GM19328 (cell line): Measurements from ENCODE around the gene PRSS12.

Experiments used
- ATAC-seq: cut with Tn5 transposase; IDR thresholded peaks from one replicate; pipeline ENCODE4 v1.9.1; 2021; ENCODE audit warnings: mild to moderate bottlenecking, moderate library complexity; ENCODE audit not compliant: unreplicated experiment

PRSS12 gene

GRCh38 chr4:118360106-118360505 is 7.3 kb upstream of the PRSS12 start:
- no peak for ATAC-seq

GRCh38 chr4:118357601-118358000 is 4.8 kb upstream of the PRSS12 start:
- no peak for ATAC-seq

- no peak for ATAC-seq
Observed at GRCh38 chr4:118356731-118357130, 3.9 kb upstream of the PRSS12 start.

- no peak for ATAC-seq
Observed at GRCh38 chr4:118356111-118356510, 3.3 kb upstream of the PRSS12 start.

GRCh38 chr4:118354913-118355312 is 2.1 kb upstream of the PRSS12 start:
- ATAC-seq, result no peak

GRCh38 chr4:118353534-118354030 is 779 bp upstream of the PRSS12 start:
- ATAC-seq, result no peak

GRCh38 chr4:118351851-118352827 is 664 bp downstream of the PRSS12 start:
- ATAC-seq, result peak; percentile 10

- ATAC-seq, result no peak
Observed at GRCh38 chr4:118350961-118351360, 1.8 kb downstream of the PRSS12 start.

GRCh38 chr4:118348886-118349285 is 3.9 kb downstream of the PRSS12 start:
- ATAC-seq, result no peak

- no peak for ATAC-seq
Observed at GRCh38 chr4:118346495-118346894, 6.3 kb downstream of the PRSS12 start.

- no peak for ATAC-seq
Observed at GRCh38 chr4:118345813-118346212, 7.0 kb downstream of the PRSS12 start.

- ATAC-seq, result no peak
Observed at GRCh38 chr4:118344801-118345200, 8.0 kb downstream of the PRSS12 start.

- ATAC-seq, result no peak
Observed at GRCh38 chr4:118343501-118343900, 9.3 kb downstream of the PRSS12 start.

- ATAC-seq, result no peak
Observed at GRCh38 chr4:118340109-118340508, 12.7 kb downstream of the PRSS12 start.

GRCh38 chr4:118338981-118339765 is 13.6 kb downstream of the PRSS12 start:
- ATAC-seq, result no peak

- ATAC-seq, result no peak
Observed at GRCh38 chr4:118338518-118338917, 14.3 kb downstream of the PRSS12 start.

- ATAC-seq, result no peak
Observed at GRCh38 chr4:118337954-118338353, 14.8 kb downstream of the PRSS12 start.

GRCh38 chr4:118335774-118336173 is 17.0 kb downstream of the PRSS12 start:
- ATAC-seq, result no peak

GRCh38 chr4:118335324-118335723 is 17.5 kb downstream of the PRSS12 start:
- no peak for ATAC-seq

- ATAC-seq, result no peak
Observed at GRCh38 chr4:118331352-118331751, 21.5 kb downstream of the PRSS12 start.

- no peak for ATAC-seq
Observed at GRCh38 chr4:118329849-118330248, 23.0 kb downstream of the PRSS12 start.
